ENCODE results near the gene HOXB3.
"Not testable (repeated sequence)": the region's sequence is repeated elsewhere in the genome, so short reads cannot be mapped to it uniquely, and the experiment has no call there.

Gene HOXB3

GRCh38 chr17:48515925-48516900, 73.8 kb downstream of the HOXB3 start:
- no peak for DNase-seq

GRCh38 chr17:48514477-48514876, 75.6 kb downstream of the HOXB3 start:
- no peak for DNase-seq

- DNase-seq, result no peak
Observed at GRCh38 chr17:48513666-48514455, 76.2 kb downstream of the HOXB3 start.

- DNase-seq, result no peak
Observed at GRCh38 chr17:48513097-48513496, 76.9 kb downstream of the HOXB3 start.

- peak; percentile 72 for DNase-seq
Observed at GRCh38 chr17:48510761-48511604, 79.1 kb downstream of the HOXB3 start.

- DNase-seq, result no peak
Observed at GRCh38 chr17:48510381-48510760, 79.7 kb downstream of the HOXB3 start.

GRCh38 chr17:48509708-48510107, 80.3 kb downstream of the HOXB3 start:
- not testable (repeated sequence) for DNase-seq

- DNase-seq, result no peak
Observed at GRCh38 chr17:48506246-48506645, 83.8 kb downstream of the HOXB3 start.

- peak; percentile 83 for DNase-seq
Observed at GRCh38 chr17:48505788-48506187, 84.3 kb downstream of the HOXB3 start.

GRCh38 chr17:48504953-48505352, 85.1 kb downstream of the HOXB3 start:
- no peak for DNase-seq

GRCh38 chr17:48503747-48504146, 86.3 kb downstream of the HOXB3 start:
- DNase-seq, result no peak

GRCh38 chr17:48502901-48503300, 87.1 kb downstream of the HOXB3 start:
- DNase-seq, result no peak

GRCh38 chr17:48502312-48502711, 87.7 kb downstream of the HOXB3 start:
- no peak for DNase-seq

GRCh38 chr17:48500435-48501426, 89.3 kb downstream of the HOXB3 start:
- peak; percentile 71 for DNase-seq

- no peak for DNase-seq
Observed at GRCh38 chr17:48499735-48500434, 90.2 kb downstream of the HOXB3 start.

- DNase-seq, result peak; percentile 48
Observed at GRCh38 chr17:48499248-48499647, 90.8 kb downstream of the HOXB3 start.
